Fibroblast of skin of right quadriceps (primary cell): ENCODE measurements around the gene BLVRB.
A peak's percentile ranks its signal among the peaks of the same experiment; 100 is the strongest.
"Not testable (repeated sequence)": the region's sequence is repeated elsewhere in the genome, so short reads cannot be mapped to it uniquely, and the experiment has no call there.

Experiments used
- DNase-seq: peaks from one replicate; pipeline ENCODE4 v3.0.0-alpha.2; 2013

The BLVRB gene

DNA sequence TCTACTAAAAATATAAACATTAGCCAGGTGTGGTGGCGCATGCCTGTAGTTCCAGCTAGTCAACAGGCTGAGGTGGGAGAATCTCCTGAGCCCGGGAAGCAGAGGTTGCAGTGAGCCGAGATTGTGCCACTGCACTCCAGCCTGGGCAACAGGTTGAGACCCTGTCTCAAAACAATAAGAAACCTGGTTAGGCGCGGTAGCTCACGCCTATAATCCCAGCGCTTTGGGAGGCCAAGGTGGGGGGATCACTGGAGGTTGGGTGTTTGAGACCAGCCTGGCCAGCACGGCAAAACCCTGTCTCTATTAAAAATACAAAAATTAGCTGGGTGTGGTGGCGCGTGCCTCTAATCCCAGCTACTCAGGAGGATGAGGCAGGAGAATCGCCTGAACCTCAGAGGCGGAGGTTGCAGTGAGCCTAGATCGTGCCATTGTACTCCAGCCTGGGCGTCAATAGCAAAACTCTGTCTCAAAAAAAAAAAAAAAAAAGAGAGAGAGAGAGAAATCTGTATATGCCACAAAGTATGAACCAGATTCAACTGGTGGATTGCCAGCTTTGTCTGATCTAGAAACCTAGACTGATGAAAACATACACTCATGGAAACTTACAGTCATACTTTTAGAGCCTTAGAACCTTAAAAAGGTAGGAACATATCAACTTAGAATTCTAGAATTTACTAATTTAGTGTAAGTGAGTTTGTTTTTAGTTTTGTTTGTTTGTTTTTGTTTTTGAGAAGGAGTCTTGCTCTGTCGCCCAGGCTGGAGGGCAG lies 10.5 kb upstream of the BLVRB start:
- not testable (repeated sequence) for DNase-seq

DNA sequence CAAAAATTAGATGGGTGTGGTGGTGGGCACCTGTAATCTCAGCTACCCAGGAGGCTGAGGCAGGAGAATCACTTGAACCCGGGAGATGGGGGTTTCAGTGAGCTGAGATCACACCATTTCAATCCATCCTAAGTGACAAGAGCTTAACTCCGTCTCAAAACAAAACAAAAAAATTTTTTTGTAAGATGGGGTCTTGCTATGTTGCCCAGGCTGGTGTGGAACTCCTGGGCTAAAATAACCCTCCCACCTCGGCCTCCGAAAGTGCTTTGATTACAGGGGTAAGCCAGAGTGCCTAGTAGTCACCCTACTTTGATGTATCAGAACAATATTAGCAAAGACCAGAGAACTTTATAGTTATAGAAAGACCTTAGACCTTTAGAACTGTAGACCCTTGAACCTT lies 9.2 kb upstream of the BLVRB start:
- DNase-seq, result no peak

DNA sequence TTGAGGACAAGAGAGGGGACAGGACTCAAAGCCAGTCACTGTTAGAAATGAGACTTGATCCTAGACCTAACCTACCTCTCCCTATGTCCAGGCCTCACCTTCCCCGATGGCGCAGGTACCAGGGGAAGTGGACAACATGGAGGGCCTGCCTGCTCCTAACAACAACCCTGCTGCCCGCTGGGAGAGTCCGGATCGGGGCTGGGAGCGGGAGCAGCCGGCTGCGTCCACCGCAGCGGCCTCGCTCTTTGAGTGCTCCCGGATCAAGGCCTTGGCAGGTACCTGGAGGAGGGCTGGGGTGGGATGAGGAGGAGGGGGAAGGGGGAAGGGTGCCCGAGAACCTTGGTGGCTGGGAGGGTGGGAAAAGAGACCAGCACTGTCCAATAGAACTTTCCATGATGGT lies 7.0 kb upstream of the BLVRB start:
- no peak for DNase-seq

DNA sequence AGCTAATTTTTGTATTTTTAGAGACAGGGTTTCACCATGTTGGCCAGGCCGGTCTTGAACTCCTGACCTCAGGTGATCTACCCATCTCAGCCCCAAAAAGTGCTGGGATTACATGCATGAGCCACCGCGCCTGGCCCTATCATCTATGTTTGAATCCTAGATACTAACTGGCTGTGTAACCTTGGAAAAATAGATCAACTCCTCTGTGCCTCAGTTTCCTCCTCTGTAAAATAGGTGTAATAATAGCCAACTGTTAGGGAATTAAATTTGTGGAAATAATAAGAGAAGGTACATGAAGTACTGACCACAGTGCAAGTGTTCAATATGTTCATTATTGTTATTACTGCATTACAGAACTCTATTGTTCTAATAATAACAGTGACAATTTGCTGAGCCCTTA lies 5.6 kb upstream of the BLVRB start:
- no peak for DNase-seq

DNA sequence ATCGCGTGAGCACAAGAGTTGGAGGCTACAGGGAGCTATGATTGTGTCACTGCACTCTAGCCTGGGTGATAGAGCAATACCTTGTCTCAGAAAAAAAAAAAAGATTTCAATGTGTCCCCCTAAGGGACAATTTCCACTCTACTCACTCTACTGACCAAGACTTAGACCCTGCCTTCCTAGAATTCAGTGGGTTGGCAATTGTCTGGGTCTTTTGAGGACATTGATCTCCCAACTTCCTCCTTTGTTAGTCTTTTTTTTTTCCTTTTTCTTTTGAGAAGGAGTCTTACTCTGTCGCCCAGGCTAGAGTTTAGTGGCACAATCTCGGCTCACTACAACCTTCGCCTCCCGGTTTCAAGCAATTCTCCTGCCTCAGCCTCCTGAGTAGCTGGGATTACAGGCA lies 3.5 kb upstream of the BLVRB start:
- no peak for DNase-seq

DNA sequence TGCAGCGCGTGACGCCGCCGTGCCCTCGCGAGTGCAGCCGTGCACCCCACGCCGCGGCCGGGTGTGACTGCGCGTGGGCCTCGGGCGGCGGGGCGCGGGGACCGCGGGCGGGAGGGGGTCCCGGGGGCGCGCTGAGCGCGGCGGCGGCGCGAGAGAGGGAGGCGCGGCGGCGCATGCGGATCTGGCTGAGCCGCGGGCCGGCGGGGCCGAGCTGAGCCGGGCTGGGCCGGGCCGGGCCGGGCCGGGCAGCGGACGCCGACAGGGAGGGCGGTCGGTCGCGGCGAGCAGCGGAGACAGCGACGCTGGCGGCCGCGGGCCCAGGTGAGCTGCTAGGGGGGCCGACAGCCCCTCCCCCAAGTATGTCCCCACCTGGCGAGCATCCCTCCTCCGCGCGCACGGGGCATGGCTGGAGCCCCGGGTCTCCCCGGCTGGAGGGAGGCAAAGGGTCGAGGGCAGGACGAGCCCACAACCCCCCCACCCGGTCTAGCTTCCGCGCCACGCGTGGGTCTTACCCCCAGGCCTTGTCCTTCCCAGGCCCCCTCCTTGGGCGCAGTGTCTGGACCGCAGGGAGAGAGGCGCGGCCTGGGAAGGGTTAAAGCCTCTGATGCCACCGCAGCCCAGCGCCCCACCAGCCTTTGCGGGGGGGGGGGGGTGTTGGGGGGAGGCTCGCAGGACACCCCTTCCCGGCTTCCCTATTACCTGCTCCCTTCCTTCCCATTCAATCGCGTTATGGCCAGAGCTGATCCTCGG lies 1.6 kb upstream of the BLVRB start, which contains the start of gene SPTBN4:
SPTBN4 (plus strand) TSS at position 17 of the 750 bp plus-strand sequence. CDS start 5,621 bp downstream, outside the sequence.
- DNase-seq, result no peak

DNA sequence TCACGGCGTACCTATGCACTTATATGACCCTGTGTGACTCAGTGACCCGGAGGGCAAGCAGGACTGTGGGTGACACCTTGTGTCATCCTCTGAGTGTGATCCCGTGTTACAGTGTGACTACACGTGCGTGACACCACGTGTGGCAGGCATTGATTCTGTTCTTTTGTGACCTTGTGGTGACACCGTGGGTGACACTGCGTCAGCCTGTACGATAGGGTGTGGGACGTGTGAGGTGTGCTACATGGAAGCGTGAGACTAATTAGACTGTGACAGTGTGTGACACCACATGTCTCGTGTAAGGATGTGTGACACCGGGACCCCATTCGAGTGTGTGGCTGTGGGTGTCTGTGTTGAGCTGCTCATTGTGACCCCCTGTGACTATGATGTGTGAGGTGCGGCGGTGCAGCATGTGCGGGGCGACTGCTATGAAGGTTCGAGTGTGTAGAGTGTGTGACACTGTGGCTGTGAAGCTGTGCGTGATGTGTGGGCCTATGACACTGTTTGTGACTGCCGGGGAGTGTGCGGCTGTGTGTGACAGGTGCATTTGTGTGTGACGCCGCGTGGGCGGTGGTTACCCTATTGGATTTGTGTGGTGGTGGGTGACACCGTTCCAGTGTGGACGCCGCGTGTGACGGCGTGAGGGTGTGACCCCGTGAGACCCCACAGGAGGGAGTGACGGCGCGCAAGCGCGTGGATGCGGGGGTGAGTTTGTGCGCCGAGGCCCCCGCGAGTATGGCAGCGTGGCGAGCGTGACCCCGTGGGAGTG lies 857 bp upstream of the BLVRB start:
- no peak for DNase-seq

DNA sequence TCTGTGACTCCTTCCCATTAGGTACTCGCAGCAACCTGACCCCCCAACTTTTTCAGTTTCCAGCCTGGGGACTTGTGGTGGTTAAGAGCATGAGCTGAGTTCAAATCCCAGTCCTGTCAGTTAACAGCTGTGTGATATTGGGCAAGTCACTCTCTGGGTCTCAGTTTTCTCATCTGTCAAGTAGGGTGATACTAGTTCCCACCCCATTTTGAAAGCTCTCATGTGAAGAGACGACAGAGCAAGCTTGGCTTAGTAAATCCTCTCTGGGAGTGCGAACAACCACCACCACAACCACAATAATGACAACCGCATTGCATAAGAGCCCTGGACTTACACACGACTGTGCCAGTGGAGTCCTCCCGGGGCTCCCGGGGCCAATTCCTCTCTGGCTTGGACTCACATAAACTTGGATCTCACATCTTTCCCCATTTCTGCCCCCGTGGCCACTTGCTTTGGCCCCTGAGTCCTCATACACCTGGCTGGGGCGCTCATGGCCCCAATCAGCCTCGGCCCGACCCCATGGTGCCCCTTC lies 454 bp downstream of the BLVRB start:
- peak; percentile 66 for DNase-seq

DNA sequence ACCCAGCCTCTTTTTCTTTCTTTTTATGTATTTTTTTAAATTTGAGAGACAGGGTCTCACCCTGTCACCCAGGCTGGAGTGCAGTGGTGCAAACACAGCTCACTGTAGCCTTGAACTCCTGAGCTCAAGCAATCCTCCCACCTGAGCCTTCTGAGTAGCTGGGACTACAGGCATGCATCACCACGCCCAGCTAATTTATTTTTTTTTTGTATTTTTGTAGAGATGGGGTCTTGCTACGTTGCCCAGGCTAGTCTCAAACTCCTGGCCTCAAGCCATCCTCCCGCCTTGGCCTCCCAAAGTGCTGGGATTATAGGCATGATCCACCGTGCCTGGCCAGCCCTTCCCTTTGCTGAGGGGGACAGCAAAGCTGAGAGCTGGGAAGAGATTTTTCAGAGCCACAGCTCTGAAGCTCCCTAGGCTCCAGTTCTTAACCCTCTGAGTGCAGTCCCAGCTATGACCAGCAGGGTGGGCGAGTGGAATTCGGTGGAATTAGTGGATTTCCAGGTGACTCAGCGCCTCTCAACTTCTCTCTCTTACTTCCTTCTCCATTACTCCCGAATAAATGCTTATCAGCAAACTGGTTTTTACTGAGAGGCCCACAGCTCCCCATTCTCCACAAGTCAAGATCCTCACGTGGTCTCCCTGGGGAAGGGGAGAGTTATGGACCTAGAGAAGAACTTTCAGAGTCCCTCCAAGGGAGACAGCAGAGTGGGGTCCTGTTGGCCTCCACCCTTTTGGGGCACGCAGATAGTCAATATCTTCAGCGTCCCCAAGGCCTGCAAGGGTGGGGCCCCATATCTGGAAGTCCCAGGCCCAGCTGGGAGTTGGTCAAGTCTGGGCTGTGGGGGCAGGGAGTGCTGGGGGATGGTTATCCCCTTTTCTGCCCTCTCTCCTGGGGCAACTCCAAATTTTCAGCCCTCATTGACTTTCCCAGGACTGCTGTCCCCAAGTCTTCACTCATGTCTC lies 1.2 kb downstream of the BLVRB start:
- DNase-seq, result peak; percentile 87

DNA sequence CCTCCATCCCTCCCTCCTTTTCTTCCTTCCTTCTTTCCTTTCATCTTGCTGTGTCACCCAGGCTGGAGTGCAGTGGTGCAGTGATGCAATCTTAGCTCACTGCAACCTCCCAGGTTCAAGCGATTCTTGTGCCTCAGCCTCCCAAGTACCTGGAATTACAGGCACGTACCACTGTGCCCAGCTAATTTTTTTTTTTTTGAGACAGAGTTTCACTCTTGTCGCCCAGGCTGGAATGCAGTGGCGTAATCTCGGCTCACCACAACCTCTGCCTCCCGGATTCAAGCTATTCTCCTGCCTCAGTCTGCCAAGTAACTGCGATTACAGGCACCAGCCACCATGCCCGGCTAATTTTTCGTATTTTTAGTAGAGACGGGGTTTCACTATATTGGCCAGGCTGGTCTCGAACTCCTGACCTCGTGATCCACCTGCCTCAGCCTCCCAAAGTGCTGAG lies 1.9 kb downstream of the BLVRB start:
- peak; percentile 34 for DNase-seq

DNA sequence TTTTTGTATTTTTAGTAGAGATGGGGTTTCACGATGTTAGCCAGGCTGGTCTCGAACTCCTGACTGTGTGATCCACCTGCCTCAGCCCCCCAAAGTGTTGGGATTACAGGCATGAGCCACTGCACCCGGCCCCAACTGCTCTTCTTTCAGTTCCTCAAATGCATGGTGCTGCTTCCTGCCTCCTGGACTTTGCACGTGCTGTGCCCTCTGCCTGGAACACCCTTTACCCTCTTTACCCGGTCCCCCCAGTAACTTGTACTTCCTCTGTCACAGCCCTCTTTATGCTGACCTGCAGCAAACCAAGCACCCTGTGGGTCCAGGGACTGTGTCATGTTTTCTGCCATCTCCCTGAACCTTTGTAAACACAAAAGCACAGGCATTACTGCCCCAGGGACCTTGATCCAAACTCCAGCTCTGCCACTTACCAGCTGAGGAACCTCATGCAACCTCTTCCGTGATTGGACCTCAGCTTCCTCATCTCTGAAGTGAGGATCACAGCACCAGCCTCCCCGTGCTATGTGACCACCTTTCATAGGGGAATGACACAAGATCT lies 3.8 kb downstream of the BLVRB start:
- no peak for DNase-seq

DNA sequence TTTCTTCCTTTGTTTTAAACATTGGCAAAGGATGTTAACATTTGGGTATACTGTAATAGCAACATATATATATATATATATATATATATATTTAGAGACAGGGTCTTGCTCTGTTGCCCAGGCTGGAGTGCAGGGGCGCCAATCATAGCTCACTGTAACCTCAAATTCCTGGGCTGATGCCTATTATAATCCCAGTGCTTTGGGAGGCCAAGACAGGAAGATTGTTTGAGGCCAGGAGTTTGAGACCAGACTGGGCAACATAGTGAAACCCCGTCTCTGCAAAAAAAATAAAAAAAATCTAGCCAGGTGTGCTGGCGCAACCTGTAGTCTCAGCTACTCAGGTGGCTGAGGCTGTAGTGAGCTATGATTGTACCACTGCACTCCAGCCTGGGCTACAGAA lies 5.4 kb downstream of the BLVRB start:
- DNase-seq, result no peak

DNA sequence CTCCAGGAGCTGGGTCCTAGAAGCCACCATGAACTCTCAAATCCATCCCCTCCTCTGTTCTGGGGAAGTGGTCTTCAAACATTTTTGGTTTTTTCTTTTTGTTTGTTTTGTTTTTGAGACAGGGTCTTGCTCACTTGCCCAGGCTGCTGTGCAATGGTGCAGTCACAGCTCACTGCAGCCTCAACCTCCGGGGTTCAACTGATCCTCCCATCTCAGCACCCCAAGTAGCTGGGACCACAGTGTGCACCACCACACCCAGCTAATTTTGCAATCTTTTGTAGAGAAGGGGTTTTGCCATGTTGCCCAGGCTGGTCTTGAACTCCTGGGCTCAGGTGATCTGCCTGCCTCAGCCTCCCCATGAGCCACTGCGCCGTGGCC lies 7.0 kb downstream of the BLVRB start:
- DNase-seq, result no peak

DNA sequence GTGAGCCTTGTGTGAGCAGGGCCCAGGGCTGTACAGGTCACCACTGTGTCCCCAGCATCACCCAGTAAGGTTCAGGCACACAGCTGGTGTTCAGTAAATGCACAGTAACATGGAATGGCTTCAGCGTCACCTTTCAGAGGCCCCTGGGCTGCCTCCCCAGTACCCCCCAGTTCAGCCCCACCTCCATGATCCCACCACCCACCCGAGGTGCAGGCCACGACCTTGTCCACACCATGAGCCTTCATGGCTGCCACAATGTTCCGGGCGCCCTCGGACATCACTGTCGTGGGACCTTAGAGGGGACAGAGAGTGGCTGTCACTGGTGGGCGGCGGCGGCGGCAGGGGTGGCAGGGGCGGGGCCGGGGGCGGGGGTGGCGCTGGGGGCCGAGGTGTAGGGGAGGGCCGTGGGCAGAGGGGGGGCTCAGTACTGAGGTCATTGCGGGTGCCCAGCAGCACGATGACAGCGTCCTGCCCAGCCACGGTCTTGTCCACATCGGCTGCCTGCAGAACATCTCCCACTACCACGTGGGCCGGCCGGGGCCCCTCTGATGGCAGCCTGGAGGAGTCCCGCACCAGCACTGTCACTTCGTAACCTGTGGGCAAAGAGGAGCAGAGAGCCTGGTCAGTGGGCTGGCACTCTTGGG lies 7.5 kb downstream of the BLVRB start:
- DNase-seq, result no peak

DNA sequence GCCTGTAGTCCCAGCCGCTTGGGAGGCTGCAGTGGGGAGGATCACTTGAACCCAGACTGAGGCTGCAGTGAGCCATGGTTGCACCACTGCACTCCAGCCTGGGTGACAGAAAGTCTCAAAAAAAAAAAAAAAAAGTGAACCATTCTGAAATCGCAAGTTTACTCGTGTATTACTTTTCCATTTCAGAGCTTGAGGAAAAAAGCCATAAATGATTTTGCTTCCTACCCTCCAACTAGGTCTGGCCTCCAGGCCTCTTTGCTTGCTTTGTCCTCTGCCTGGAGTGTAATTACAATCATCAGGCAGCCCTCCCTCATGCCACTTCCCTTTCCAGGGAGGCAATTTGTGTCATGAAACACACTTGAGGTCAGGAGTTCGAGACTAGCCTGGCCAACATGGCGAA lies 8.5 kb downstream of the BLVRB start:
- DNase-seq, result no peak

DNA sequence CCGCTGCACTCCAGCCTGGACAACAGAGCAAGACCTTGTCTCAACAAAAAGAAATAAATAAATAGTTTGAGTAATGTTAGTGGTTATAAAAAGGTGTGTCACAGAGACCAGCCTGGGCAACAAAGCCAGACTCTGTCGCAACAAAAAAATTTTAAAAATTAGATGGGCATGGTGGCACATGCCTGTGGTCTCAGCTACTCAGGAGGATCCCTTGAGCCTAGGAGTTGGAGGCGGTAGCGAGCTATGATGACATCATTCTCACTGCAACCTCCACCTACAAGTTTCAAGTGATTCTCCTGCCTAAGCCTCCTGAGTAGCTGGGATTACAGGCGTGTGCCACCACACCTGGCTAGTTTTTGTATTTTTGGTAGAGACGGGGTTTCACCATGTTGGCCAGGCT lies 11.6 kb downstream of the BLVRB start:
- peak; percentile 21 for DNase-seq

DNA sequence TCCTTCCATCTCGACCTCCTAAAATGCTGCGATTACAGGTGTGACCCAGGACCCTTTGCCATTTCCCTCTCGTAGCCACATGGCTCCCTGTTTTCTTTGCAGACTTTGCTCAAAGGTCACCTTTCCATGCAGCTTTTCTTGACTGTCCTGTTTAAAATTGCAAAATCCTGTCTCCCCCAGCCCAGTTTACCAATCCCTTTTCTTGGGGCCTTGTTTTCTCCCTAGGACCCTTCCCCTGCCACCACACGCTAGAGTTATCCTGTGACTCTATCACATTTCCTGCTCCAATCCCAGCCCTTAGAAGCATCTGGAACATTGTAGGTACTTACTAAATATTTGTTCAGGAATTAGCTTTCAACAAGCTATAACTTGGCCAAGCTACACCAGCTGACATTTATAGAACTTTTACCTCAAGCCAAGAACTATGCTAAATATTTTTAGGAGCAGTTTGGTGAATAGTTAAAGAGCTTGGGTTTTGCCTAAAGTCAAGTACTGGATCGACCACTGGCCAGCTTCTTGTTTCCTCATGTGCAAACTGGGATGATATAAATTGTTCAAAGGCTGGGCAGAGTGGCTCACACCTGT lies 12.3 kb downstream of the BLVRB start:
- DNase-seq, result no peak

DNA sequence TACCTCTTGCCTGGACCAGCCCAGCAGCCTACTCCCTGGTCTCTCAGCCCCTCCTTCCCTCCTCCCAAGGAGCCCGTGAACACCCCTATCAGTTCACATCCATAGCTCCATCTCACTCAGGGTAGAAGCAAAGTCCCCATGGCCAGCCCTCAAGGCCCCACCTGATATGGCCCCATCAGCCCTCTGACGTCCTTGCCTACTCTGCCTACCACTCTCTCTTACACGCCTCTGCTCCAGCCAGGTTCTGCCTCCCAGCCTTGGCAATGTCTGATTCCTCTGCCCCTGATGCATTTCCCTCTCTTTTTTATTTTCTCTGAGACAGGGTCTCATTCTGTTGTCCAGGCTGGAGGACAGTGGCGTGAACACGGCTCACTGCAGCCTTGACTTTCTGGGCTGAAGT lies 13.5 kb downstream of the BLVRB start:
- DNase-seq, result no peak

DNA sequence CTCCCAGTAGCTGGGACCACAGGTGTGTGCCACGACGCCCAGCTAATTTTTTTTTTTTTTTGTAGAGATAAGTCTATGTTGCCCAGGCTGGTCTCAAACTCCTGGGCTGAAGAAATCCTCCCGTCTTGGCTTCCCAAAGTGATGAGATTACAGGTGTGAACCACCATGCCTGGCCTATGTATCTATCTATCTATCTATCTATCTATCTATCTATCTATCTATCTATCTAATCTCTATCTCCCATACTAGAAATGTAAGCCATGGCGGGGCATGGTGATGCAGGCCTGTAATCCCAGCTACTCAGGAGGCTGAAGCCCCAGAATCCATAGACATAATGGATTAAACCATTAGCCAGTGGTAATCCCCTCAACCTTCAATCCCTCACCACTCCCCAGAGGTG lies 14.9 kb downstream of the BLVRB start:
- DNase-seq, result no peak

DNA sequence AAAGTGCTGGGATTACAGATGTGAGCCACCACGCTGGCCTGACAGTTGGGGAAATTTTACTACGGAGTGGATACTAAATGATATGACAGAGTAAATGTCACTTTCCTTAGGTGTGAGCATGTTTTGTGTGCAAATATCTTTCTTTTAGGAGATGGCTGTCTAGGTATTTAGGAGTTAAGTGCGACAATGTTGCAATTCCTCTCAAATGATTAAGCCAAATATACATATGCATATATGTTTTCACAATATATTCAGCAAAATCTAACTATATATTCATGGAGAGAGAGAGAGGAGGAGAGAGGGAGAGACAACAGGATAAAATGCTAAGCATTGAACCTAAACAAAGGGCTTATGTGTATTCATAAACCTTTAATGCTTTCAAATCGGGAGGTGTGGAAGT lies 16.0 kb downstream of the BLVRB start:
- DNase-seq, result no peak

DNA sequence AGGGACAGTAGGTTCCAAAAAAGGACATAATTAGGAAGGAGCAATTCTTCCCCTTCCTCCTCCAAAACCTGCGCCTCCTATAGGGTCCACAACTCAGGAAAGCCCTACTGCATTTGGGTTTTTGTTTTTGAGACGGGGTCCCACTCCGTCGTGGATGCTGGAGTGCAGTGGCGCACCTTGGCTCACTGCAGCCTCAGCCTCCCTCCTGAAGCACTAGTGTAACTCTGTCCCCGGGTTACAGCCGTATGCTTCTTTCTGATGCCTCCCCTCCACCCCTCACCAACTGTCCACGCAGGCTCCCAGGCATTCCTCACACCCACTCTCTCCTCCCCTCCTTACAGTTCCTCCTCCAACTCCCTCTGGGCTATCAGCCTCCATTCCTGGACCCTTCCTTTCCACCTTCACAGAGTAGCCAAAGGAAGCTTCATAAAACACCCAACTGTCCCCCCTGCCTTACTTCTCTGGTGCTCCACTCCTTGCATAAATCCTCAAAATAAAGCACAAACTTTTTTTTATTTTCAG lies 19.2 kb downstream of the BLVRB start:
- no peak for DNase-seq
